Measurements from ENCODE around the gene PDE1C. TPM values are rescaled to one million over a fixed set of nuclear protein-coding genes. Genes with fewer than 3 reads are reported as not detected.

The PDE1C gene
- total RNA-seq, 6 experiments from 2014 or later: 0.19 to 1.9 (median 1.2) TPM

GRCh38 chr7:31954500-31954899, 115.7 kb downstream of the PDE1C start:
- H3K27ac Mint-ChIP-seq: no peak overlapping the region
- no peaks in the 10 kb centered on the region for H3K27me3 Mint-ChIP-seq (ENCODE audit: insufficient read depth)
- no peaks in the 10 kb centered on the region for H3K4me1 Mint-ChIP-seq (ENCODE audit: low read depth)
- TF ChIP-seq, protein P1, sequence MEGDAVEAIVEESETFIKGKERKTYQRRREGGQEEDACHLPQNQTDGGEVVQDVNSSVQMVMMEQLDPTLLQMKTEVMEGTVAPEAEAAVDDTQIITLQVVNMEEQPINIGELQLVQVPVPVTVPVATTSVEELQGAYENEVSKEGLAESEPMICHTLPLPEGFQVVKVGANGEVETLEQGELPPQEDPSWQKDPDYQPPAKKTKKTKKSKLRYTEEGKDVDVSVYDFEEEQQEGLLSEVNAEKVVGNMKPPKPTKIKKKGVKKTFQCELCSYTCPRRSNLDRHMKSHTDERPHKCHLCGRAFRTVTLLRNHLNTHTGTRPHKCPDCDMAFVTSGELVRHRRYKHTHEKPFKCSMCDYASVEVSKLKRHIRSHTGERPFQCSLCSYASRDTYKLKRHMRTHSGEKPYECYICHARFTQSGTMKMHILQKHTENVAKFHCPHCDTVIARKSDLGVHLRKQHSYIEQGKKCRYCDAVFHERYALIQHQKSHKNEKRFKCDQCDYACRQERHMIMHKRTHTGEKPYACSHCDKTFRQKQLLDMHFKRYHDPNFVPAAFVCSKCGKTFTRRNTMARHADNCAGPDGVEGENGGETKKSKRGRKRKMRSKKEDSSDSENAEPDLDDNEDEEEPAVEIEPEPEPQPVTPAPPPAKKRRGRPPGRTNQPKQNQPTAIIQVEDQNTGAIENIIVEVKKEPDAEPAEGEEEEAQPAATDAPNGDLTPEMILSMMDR (IDR thresholded peaks at IDR 0.05): no peak
- no peaks in the 10 kb centered on the region; the same call in 1 of the 2 replicates for H3K36me3 Mint-ChIP-seq (ENCODE audit: low read depth)
- no peak for DNase-seq
- no peak overlapping the region for H3K4me3 Mint-ChIP-seq
- peaks cover 19% of the 10 kb centered on the region for H3K9me3 Mint-ChIP-seq

- H3K36me3 Mint-ChIP-seq (ENCODE audit: low read depth): no peaks in the 10 kb centered on the region; the same call in 1 of the 2 replicates
- H3K9me3 Mint-ChIP-seq: peaks cover 24% of the 10 kb centered on the region
- H3K4me3 Mint-ChIP-seq: no peak overlapping the region
- TF ChIP-seq, protein P1 (IDR thresholded peaks at IDR 0.05): no peak
- H3K27ac Mint-ChIP-seq: no peak overlapping the region
- DNase-seq: no peak
- H3K4me1 Mint-ChIP-seq (ENCODE audit: low read depth): no peaks in the 10 kb centered on the region
- no peaks in the 10 kb centered on the region for H3K27me3 Mint-ChIP-seq (ENCODE audit: insufficient read depth)
Observed at GRCh38 chr7:31953432-31953831, 116.8 kb downstream of the PDE1C start.

GRCh38 chr7:31950091-31950755, 120.0 kb downstream of the PDE1C start:
- H3K36me3 Mint-ChIP-seq (ENCODE audit: low read depth): peaks cover 14% of the 10 kb centered on the region; the same call in 1 of the 2 replicates
- no peaks in the 10 kb centered on the region for H3K4me1 Mint-ChIP-seq (ENCODE audit: low read depth)
- peaks cover 40% of the 10 kb centered on the region for H3K9me3 Mint-ChIP-seq
- peak; percentile 8 for DNase-seq
- H3K27ac Mint-ChIP-seq: no peak overlapping the region
- no peaks in the 10 kb centered on the region for H3K27me3 Mint-ChIP-seq (ENCODE audit: insufficient read depth)
- TF ChIP-seq, protein P1 (IDR thresholded peaks at IDR 0.05): no peak
- H3K4me3 Mint-ChIP-seq: no peak overlapping the region

DNA sequence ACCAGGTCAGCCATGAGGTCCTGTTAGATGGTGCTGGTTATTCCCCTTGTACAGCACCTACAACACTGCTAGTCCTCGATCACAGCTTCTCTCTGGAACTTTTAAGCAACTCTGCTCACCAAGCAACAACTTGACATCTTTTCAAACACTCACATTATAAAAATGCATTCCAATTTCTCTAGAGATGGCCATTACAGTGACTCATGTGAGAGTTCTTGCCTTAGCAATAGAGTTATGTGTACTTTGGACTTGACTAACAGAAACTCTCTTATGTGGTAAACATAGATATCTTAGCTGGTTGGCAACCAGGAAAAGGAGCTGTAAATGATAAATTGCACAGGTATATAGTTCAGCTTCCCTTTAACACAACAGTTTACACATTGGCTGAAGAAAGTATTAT, 122.2 kb downstream of the PDE1C start:
- H3K9me3 Mint-ChIP-seq: peaks cover 45% of the 10 kb centered on the region
- DNase-seq: peak; percentile 24
- H3K27me3 Mint-ChIP-seq (ENCODE audit: insufficient read depth): no peaks in the 10 kb centered on the region
- H3K4me3 Mint-ChIP-seq: no peak overlapping the region
- TF ChIP-seq, protein P1 (IDR thresholded peaks at IDR 0.05): no peak
- H3K27ac Mint-ChIP-seq: peak overlapping the region; percentile 72
- no peaks in the 10 kb centered on the region for H3K4me1 Mint-ChIP-seq (ENCODE audit: low read depth)
- H3K36me3 Mint-ChIP-seq (ENCODE audit: low read depth): peaks cover 21% of the 10 kb centered on the region; the same call in 1 of the 2 replicates

DNA sequence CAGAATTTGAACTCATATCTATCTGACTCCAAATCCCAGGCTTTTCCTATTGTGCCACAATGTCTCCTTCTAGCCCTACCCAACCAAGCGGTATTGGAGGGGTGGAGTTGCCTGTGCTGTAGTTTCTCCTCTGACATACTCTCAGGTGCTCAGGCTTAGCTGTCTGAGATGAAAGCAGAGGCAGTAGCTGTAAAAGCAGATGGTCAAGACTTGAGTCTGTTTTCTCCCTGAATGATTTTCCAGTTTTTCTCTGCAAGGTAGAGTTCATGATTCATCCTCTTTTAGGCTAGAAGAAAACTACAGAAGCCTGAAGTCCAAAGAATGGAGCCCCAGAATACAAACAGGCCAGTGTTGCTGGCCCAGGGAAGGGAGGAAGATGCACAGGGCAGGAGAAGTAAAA, 130.0 kb downstream of the PDE1C start:
- no peak overlapping the region for H3K4me3 Mint-ChIP-seq
- TF ChIP-seq, protein P1 (IDR thresholded peaks at IDR 0.05): no peak
- no peak for DNase-seq
- H3K27ac Mint-ChIP-seq: no peak overlapping the region
- H3K36me3 Mint-ChIP-seq (ENCODE audit: low read depth): peaks cover 6% of the 10 kb centered on the region; the same call in 1 of the 2 replicates
- no peaks in the 10 kb centered on the region for H3K4me1 Mint-ChIP-seq (ENCODE audit: low read depth)
- peaks cover 41% of the 10 kb centered on the region for H3K9me3 Mint-ChIP-seq
- no peaks in the 10 kb centered on the region for H3K27me3 Mint-ChIP-seq (ENCODE audit: insufficient read depth)
